Breast epithelium (tissue), 4 donors: Measurements from ENCODE around the gene MAP1LC3B. TPM values are rescaled to one million over a fixed set of nuclear protein-coding genes. Genes with fewer than 3 reads are reported as not detected.
"Not testable (repeated sequence)": the region's sequence is repeated elsewhere in the genome, so short reads cannot be mapped to it uniquely, and the experiment has no call there.

ENCODE experiments used
- DNase-seq, 2 donors: peaks; one replicate each; pipeline ENCODE4 v3.0.0-alpha.2; 2019; ENCODE audit warnings: low spot score in 2 of 2
- H3K27ac ChIP-seq, 2 donors: fragments of 200-600 bp; sonication (generic) in 1 of 2; one replicate each; pipeline ENCODE4 v1.5.1; 2016 to 2019; ENCODE audit warnings: mild to moderate bottlenecking in 1 of 2
- H3K27me3 ChIP-seq, 2 donors: fragments of 200-600 bp; sonication (generic) in 1 of 2; one replicate each; pipeline versions ENCODE4 v1.5.1 to v1.6.0; 2017 to 2019; ENCODE audit warnings: control low read depth in 1 of 2, mild to moderate bottlenecking in 1 of 2
- H3K36me3 ChIP-seq: fragments of 200-600 bp; one replicate; pipeline ENCODE4 v1.5.1; 2019
- H3K4me1 ChIP-seq, 2 donors: fragments of 200-600 bp; sonication (generic); one replicate each; pipeline ENCODE4 v1.5.1; 2016 to 2019; ENCODE audit warnings: control low read depth in 1 of 2
- H3K4me3 ChIP-seq, 3 donors: fragments of 200-600 bp; sonication (generic); 1 replicate in 2 of 3; 2 replicates in 1 of 3; pipeline ENCODE4 v1.5.1; 2016 to 2019; ENCODE audit warnings: mild to moderate bottlenecking in 3 of 3, moderate library complexity in 2 of 3
- H3K9me3 ChIP-seq, 2 donors: fragments of 200-600 bp; sonication (generic) in 1 of 2; one replicate each; pipeline ENCODE4 v1.5.1; 2016 to 2019; ENCODE audit warnings: control low read depth in 1 of 2
- CTCF ChIP-seq, 3 donors: fragments of 450-650 bp; IDR thresholded peaks; one replicate each; pipeline ENCODE4 v1.5.1; 2016 to 2017; ENCODE audit warnings: antibody characterized with exemption in 3 of 3, mild to moderate bottlenecking in 3 of 3, moderate library complexity in 3 of 3
- POLR2A ChIP-seq: fragments of 450-650 bp; IDR thresholded peaks from one replicate; pipeline ENCODE4 v1.6.1; 2016; ENCODE audit warnings: antibody characterized with exemption, mild to moderate bottlenecking, moderate library complexity
- POLR2AphosphoS5 ChIP-seq, 3 donors: sonication (generic); formaldehyde crosslinking; IDR thresholded peaks; one replicate each; pipeline ENCODE4 v1.6.1; 2017; ENCODE audit warnings: antibody characterized with exemption in 3 of 3
- intact Hi-C: fragments of 100-400 bp; cut with DNase I; formaldehyde crosslinking; loops from one replicate; pipeline ENCODE4 v1.15.1; 2023; ENCODE audit warnings: low total_unique reads
- total RNA-seq, 3 donors: library from RNA; depleted of rRNA; stranded (reverse); fragments of >200 nt; gene quantifications; one replicate each; pipeline ENCODE4 v1.1.0, GENCODE V29; 2016

The MAP1LC3B gene
- total RNA-seq, 3 donors from 2014 or later, result 58.0 to 72.3 (median 69.1) TPM

- Histone ChIP-seq H3K27me3 (no peaks in the 10 kb centered on the region), H3K4me1 (peaks cover under 1 to 5% of the 10 kb centered on the region in 2 donors), H3K36me3 (no peaks in the 10 kb centered on the region), H3K27ac (peak overlapping the region in 1 of 2 donors; percentile 45), H3K9me3 (no peaks in the 10 kb centered on the region), H3K4me3 (no peak overlapping the region)
- intact Hi-C loops, result no loop called here
- DNase-seq, result no peak
- no peak for TF ChIP-seq POLR2AphosphoS5 (IDR thresholded peaks at IDR 0.05)
- TF ChIP-seq POLR2A, result no peak
- no peak for TF ChIP-seq CTCF (IDR thresholded peaks at IDR 0.05)
Observed at GRCh38 chr16:87375426-87376135, 16.6 kb upstream of the MAP1LC3B start.

- peaks cover 0 to 9% of the 10 kb centered on the region in 2 donors for H3K4me1 ChIP-seq
- H3K27me3 ChIP-seq, result no peaks in the 10 kb centered on the region
- no peak overlapping the region for H3K4me3 ChIP-seq
- no peak for DNase-seq
- TF ChIP-seq CTCF (IDR thresholded peaks at IDR 0.05) (no peak), POLR2A (no peak), POLR2AphosphoS5 (IDR thresholded peaks at IDR 0.05) (no peak)
- intact Hi-C loops, result no loop called here
- H3K27ac ChIP-seq, result peak overlapping the region in 1 of 2 donors; percentile 38
- no peaks in the 10 kb centered on the region for H3K36me3 ChIP-seq
- no peaks in the 10 kb centered on the region for H3K9me3 ChIP-seq
Observed at GRCh38 chr16:87376660-87377059, 15.5 kb upstream of the MAP1LC3B start.

GRCh38 chr16:87379312-87379752, 12.8 kb upstream of the MAP1LC3B start:
- H3K27me3 ChIP-seq, intact Hi-C loops, DNase-seq, H3K9me3 ChIP-seq, H3K36me3 ChIP-seq: not testable (repeated sequence)
- peak overlapping the region in 1 of 3 donors; percentile 9 for H3K4me3 ChIP-seq
- peak overlapping the region in 1 of 2 donors; percentile 45 for H3K27ac ChIP-seq
- H3K4me1 ChIP-seq, result peaks cover 0 to 15% of the 10 kb centered on the region in 2 donors

GRCh38 chr16:87380403-87380802, 11.7 kb upstream of the MAP1LC3B start:
- no peaks in the 10 kb centered on the region for H3K9me3 ChIP-seq
- no peak for DNase-seq
- no peaks in the 10 kb centered on the region for H3K27me3 ChIP-seq
- intact Hi-C loops, result no loop called here
- TF ChIP-seq CTCF (IDR thresholded peaks at IDR 0.05), result no peak
- no peak for TF ChIP-seq POLR2AphosphoS5 (IDR thresholded peaks at IDR 0.05)
- no peak for TF ChIP-seq POLR2A
- H3K4me3 ChIP-seq, result peak overlapping the region; percentile 80 to 97 (median 81)
- H3K4me1 ChIP-seq, result peaks cover 0 to 15% of the 10 kb centered on the region in 2 donors
- H3K36me3 ChIP-seq, result no peaks in the 10 kb centered on the region
- H3K27ac ChIP-seq, result peak overlapping the region; percentile 64 to 71

GRCh38 chr16:87380881-87381280, 11.3 kb upstream of the MAP1LC3B start:
- Histone ChIP-seq H3K36me3 (no peaks in the 10 kb centered on the region), H3K9me3 (no peaks in the 10 kb centered on the region), H3K4me3 (peak overlapping the region; percentile 80 to 97 (median 81)), H3K27ac (peak overlapping the region; percentile 64 to 71), H3K27me3 (no peaks in the 10 kb centered on the region), H3K4me1 (peaks cover 0 to 15% of the 10 kb centered on the region in 2 donors)
- intact Hi-C loops, result no loop called here
- no peak for DNase-seq
- no peak for TF ChIP-seq POLR2A
- TF ChIP-seq POLR2AphosphoS5 (IDR thresholded peaks at IDR 0.05), result no peak
- no peak for TF ChIP-seq CTCF (IDR thresholded peaks at IDR 0.05)
